Measurements from ENCODE around the gene PTRH1.

Gene PTRH1

DNA sequence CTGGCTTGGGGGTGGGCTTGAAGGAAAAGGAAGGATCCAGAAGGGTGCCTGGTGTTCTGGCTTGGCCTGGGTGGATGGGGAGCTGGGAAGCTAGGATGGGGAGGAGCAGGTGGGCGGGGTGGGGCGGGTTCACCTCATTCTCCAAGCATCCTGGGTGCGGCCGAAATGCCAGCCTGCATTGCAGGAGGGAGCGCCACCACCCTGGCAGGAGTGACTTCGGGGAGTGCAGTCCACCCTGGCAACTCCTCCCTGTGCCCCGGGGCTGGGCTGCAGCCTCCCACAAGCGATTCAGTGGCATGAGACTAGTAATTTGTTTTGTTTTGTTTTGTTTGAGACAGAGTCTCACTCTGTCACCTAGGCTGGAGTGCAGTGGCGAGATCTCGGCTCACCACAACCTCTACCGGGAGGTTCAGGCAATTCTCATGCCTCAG, 5.9 kb upstream of the PTRH1 start:
- no peak for FAIRE-seq
- DNase-seq (ENCODE audit: insufficient read length, low spot score), result no peak

DNA sequence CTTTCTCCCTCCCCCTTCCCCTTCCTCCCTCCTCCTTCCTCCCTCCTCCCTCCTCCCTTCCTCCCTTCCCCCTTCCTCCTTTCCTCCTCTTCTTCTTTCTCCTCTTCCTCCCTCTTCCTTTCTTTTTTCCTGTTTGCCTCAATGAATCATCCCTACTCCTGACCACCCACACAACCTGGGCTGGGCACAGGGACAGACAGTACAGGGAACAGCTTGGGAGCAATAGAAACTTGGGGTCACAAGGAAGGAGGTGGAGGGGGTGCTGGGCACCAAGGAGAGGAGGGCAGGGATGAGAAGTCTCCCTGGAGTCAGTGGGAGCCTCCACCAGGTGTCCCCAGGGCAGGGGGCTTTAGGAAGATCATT, 5.4 kb upstream of the PTRH1 start:
- FAIRE-seq, result no peak
- DNase-seq (ENCODE audit: insufficient read length, low spot score), result no peak

DNA sequence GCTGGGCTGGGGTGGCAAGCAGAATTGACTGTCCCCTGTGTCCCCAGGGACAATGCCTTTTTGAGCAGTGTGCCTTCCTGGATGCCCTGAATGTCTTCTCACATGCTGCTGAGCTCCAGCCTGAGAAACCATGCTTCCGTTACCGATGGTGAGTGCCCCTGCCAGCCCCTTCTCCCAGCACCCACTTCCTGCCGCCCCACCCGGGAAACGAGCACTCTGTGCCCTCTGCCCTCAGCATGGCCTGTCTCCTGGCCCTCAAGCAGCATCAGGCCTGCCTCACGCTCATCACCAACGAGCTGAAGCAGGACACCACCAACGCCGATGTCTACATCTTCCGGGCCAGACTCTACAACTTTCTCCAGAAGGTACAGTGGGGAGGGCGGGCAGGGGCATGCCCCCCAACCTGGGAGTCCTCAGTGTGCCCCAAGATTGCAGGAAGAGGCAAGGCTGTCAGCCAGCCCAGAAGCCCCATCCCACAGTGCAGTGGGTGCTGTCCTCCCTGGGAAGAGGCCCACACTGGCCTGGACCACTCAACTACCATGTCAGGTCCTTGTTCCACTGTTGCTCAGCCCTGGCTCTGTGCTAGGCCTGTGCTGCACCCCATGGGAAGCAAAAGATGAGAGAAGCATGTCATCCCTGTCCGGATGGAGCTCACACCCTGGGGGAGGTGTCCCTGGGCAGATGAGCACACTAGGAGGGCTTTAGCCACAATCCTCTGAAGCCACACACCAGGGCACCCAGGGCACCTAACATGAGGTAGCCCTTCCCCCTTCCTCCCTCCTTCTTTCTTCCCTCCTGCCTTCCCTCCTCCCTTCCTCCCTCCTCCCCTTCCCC, 4.8 kb upstream of the PTRH1 start:
- FAIRE-seq (no peak), DNase-seq (ENCODE audit: insufficient read length, low spot score) (no peak)

- no peak for DNase-seq (ENCODE audit: insufficient read length, low spot score)
- FAIRE-seq, result no peak
Measured at GRCh38 chr9:127717766-127718165, 2.3 kb upstream of the PTRH1 start.

DNA sequence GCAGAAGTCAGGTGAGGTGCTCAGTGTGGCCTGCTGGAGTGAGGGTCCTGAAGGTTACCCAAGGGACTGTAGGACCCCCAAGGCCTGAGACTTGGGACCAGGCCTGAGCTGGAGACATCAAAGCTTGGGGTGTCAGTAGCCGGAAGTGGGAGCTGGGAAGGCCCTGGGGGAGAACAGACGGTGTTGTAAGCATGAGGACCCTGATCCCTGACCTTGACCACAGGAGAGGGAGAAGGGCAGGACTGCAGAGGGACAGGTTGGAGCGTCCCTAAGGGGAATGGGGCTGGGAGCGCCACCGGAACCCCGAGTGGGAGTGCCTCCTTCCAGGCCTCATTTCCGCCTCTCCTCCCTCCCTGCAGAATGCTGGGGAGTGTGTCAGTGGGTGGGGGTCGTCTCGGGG, 949 bp upstream of the PTRH1 start:
- no peak for FAIRE-seq
- no peak for DNase-seq (ENCODE audit: insufficient read length, low spot score)

DNA sequence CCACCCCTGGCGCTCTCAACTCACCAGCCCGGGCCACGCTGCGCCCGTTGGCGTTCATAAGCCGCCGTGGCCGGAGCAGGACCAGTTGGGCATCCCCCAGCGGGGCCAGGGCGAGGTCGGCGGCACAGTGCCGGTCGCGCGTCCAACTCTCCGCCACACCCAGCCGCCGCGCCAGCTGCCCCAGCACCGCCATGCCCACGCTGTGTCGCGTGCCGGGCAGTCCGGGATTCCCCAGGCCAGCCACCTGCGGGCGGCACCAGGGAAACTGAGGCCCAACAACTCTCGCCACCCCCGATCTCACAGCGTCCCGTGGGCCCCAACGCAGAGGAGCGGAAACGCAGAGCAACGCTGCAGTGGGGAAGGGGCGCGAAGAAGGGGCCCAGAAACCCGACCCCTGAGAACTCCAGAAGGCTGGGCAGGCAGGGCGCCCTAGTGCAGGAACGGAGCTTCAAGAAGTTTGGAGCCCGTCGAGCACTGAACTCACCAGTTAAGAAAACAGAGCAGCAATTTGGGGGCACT, 453 bp downstream of the PTRH1 start:
- no peak for FAIRE-seq
- DNase-seq (ENCODE audit: insufficient read length, low spot score), result no peak

GRCh38 chr9:127714020-127714750, 1.3 kb downstream of the PTRH1 start:
- no peak for DNase-seq (ENCODE audit: insufficient read length, low spot score)
- FAIRE-seq, result no peak

DNA sequence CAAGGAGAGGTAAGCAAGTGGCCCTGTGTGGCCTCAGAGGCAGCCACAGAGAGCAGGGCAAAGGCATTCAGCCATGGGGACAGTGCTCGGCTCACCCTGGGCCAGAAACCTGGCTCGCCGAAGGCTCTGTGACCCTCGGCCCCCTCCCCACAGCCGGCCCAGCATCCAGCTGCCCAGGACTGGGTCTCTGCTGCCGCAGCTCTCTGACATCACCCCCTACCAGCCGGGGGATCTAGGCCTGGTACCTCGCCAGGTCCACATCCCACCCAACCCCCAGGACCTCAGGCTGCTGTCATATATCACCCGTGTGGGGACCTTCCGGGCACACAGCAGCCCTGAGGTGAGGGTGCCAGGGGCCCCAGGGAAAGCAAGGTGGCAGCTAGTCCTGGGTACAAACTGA, 2.6 kb downstream of the PTRH1 start:
- DNase-seq (ENCODE audit: insufficient read length, low spot score) (no peak), FAIRE-seq (no peak)

DNA sequence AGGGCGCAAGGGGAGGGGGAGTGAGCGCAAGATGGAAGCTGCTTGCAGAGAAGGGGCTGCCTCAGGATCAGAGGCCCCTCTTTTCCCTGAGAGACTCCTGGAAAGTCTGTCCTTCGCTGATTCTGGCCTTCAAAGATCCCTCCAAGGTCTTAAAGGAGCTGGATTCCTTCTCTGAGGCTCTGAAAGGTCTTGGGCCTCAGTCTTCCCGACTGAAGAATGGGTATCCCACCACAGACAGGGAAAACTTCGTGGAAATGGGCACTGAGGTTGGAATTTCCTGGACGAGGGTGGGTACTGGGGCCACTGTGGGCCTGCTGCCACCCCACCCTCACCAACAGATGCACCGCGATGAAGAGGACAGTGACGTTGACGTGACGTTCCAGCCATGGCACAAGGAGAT, 3.1 kb downstream of the PTRH1 start:
- FAIRE-seq, result no peak
- DNase-seq (ENCODE audit: insufficient read length, low spot score), result no peak

DNA sequence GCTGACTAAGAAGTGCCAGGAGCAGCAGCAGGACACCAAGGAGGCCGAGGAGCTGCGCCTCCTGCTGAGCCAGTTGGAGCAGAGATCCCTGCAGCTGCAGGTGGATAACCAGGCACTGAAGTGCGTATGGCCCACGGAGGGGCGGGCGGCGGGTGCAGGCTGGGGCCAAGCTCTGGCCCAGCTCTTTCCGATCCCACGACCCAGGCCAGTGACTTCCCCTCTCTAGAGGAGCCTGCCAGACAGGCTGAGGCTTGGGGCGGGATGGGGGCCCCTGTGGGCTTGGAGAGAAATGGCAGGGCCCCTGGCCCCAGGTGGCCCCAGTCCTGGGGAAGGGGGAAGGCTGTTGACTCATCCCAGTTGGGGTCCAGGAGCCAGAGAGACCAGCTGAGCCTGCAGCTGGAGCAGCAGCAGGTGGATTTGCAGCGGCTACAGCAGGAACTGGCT, 3.6 kb downstream of the PTRH1 start:
- DNase-seq (ENCODE audit: insufficient read length, low spot score) (no peak), FAIRE-seq (no peak)

- no peak for FAIRE-seq
- no peak for DNase-seq (ENCODE audit: insufficient read length, low spot score)
Measured at GRCh38 chr9:127711226-127711701, 4.2 kb downstream of the PTRH1 start.

DNA sequence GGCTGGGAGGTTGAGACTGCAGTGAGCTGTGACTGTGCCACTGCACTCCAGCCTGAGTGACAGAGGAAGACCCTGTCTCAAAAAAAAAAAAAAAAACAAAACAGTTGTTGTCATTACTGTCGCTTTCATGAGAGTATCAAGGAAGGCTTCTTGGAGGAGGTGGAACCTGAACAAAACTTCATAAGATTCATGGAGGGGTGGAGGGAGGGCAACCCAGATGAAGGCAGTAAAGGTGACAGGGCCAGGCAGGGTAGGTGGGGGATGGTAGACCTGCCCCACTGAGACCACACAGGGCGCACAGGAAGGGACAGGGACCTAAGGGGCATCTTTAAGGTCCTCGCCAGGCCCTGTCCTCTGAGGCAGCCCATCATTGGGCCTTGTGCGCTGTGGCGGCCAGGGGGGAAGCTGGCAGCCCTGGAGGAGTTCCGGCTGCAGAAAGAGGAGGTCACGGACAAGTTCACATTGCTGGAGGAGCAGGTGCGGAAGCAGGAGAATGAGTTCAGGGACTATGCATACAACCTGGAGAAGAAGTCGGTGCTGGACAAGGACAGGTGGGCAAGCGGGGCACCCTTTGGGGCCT, 5.2 kb downstream of the PTRH1 start:
- FAIRE-seq (no peak), DNase-seq (ENCODE audit: insufficient read length, low spot score) (no peak)

- no peak for DNase-seq (ENCODE audit: insufficient read length, low spot score)
Measured at GRCh38 chr9:127708952-127709587, 6.4 kb downstream of the PTRH1 start.

DNA sequence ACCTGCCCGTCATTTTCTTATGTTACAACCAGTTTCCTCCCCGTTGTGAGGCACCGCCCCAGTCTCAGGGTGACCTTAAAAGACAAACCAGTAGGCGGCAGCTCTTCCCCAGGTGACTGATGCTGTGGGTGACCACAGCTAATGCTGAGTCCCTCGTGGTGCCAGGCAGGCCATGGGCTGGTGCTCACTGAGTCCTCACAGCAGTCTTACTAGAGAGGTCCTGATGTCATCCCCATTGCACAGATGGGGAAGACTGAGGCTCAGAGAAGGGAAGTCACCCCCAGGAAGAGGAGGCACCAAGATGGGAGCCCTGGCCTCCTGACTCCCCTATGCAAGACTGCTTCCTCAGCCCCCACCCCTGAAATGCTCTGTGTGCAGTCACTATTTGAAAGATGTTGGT, 7.7 kb downstream of the PTRH1 start:
- DNase-seq (ENCODE audit: insufficient read length, low spot score) (no peak), FAIRE-seq (no peak)

More at GRCh38 chr9:127708952-127709587, 6.4 kb downstream of the PTRH1 start:
- FAIRE-seq, result peak; percentile 9

- no peak for FAIRE-seq
Measured at GRCh38 chr9:127706836-127707241, 8.6 kb downstream of the PTRH1 start, which contains the start of gene CFAP157. Gene CFAP157 (plus strand): TSS chr9:127706988. CDS start chr9:127707032, 44 bp downstream.

DNA sequence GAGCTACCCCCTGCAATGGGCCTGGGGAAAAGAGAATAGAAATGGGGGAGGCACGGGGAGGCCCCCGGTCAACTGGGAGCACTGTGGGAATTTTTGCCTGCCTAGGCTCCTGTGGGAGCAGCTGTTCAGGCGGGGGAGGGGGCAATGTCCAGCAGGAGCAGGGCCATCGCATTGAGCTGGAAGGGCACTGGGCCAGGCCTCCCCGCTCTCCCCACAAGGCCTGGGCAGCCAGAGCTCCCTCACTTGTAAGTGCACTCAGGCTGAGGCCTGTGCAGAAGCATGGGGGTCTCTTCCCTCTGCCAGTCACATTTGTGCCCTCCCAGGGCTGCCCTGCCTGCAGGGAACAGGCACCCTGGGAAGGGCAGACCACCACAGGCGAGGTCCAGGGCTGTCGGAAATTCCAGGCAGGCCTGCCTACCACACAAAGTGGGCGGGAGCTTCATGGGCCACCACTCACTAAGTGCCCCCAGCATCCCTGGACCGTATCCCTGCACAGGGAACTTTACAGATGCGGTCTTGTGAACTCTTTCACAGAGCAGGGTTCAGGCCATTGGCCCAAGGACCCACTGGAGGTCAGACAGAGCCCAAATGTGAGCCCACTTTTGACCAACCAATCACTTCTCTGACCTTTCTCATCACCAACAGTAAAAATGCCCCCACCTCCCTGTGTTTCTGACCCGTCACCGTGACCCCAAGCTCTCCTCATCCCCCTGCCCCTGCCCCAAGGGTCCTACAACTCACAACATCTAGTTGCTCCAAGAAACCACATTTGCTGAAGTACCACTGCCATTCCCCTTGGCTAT, 9.7 kb downstream of the PTRH1 start:
- DNase-seq (ENCODE audit: insufficient read length, low spot score) (no peak), FAIRE-seq (no peak)

More at GRCh38 chr9:127706836-127707241, 8.6 kb downstream of the PTRH1 start, which contains the start of gene CFAP157:
- no peak for DNase-seq (ENCODE audit: insufficient read length, low spot score)

GRCh38 chr9:127703289-127703946, 12.0 kb downstream of the PTRH1 start:
- DNase-seq (ENCODE audit: insufficient read length, low spot score) (no peak), FAIRE-seq (no peak)

GRCh38 chr9:127700594-127701255, 14.7 kb downstream of the PTRH1 start:
- FAIRE-seq (no peak), DNase-seq (ENCODE audit: insufficient read length, low spot score) (no peak)

DNA sequence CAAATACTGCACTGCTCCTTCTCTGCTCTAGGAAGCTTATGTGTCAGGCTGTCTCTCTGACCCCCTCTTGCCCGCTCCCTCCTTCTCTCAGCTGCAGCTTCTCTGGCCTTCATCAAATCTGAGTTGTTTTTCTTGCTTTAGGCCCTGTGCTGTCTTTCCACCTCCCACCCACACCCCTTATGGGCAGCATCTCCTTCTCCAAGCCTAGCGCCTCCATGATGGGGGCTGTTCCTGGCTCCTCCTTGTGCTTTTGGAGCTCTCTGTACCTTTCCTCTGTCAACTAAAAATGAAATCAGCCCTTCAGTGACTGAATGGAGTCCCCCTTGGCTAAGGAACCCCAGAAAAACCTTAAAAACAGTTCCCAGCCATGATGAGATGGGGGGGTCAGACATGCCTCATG, 15.3 kb downstream of the PTRH1 start:
- DNase-seq (ENCODE audit: insufficient read length, low spot score), result no peak
- no peak for FAIRE-seq
